Fibroblast of lung (primary cell): ENCODE results near the gene NIPAL1. TPM values are rescaled to one million over a fixed set of nuclear protein-coding genes. Genes with fewer than 3 reads are reported as not detected.

Experiments used
- DNase-seq, 2 donors: peaks; one replicate each; pipeline versions ENCODE4 v3.0.0 to v3.0.0-alpha.2; 2010; ENCODE audit warnings: low read depth in 2 of 2
- H2AFZ ChIP-seq: 2 replicates; pipeline ENCODE4 v1.5.1; 2012; ENCODE audit warnings: low read length, control low read depth, inconsistent platforms
- H3K27ac ChIP-seq: 2 replicates; pipeline ENCODE4 v1.5.1; 2011; ENCODE audit warnings: low read length, control low read depth; ENCODE audit not compliant: insufficient read depth
- H3K27me3 ChIP-seq: 2 replicates; pipeline ENCODE4 v1.5.1; 2011; ENCODE audit warnings: mild to moderate bottlenecking, low read length; ENCODE audit not compliant: control insufficient read depth, insufficient read depth
- H3K36me3 ChIP-seq: 2 replicates; pipeline ENCODE4 v1.5.1; 2011; ENCODE audit warnings: low read length; ENCODE audit not compliant: control insufficient read depth, insufficient read depth
- H3K4me1 ChIP-seq: 2 replicates; pipeline ENCODE4 v1.5.1; 2011; ENCODE audit warnings: low read length; ENCODE audit not compliant: control insufficient read depth, insufficient read depth; ENCODE audit errors: extremely low read depth
- H3K4me2 ChIP-seq: 2 replicates; pipeline ENCODE4 v1.5.1; 2011; ENCODE audit warnings: low read length, control low read depth; ENCODE audit not compliant: insufficient read depth; ENCODE audit errors: extremely low read depth
- H3K4me3 ChIP-seq, 4 experiments: fragments of 200-600 bp in 1 of 4; sonication (generic) in 1 of 4; replicated peaks in 1 of 4; 2 replicates each; pipeline ENCODE4 v1.5.1; 2011 to 2016; ENCODE audit warnings: low read length in 4 of 4, low read depth in 3 of 4, mild to moderate bottlenecking in 3 of 4, control low read depth in 2 of 4, inconsistent platforms in 1 of 4, mixed read lengths in 1 of 4; ENCODE audit not compliant: insufficient read depth in 1 of 4; ENCODE audit errors: control extremely low read depth in 1 of 4
- H3K79me2 ChIP-seq: 2 replicates; pipeline ENCODE4 v1.5.1; 2012; ENCODE audit warnings: mild to moderate bottlenecking, low read length, inconsistent platforms; ENCODE audit not compliant: control insufficient read depth, insufficient read depth
- H3K9ac ChIP-seq: 2 replicates; pipeline ENCODE4 v1.5.1; 2011; ENCODE audit warnings: mild to moderate bottlenecking, low read length, control low read depth; ENCODE audit not compliant: insufficient read depth
- H3K9me3 ChIP-seq: 2 replicates; pipeline ENCODE4 v1.5.1; 2012; ENCODE audit warnings: low read depth, low read length; ENCODE audit not compliant: control insufficient read depth, insufficient read depth
- H4K20me1 ChIP-seq: 2 replicates; pipeline ENCODE4 v1.5.1; 2011; ENCODE audit warnings: low read length; ENCODE audit not compliant: control insufficient read depth, insufficient read depth; ENCODE audit errors: extremely low read depth
- CTCF ChIP-seq, 2 donors: IDR thresholded peaks in 1 of 2; conservative IDR thresholded peaks in 1 of 2; 1 replicate in 1 of 2; 2 replicates in 1 of 2; pipeline ENCODE4 v1.5.1; 2011 to 2012; ENCODE audit warnings: low read length in 2 of 2, control low read depth in 1 of 2, inconsistent platforms in 1 of 2, low read depth in 1 of 2, mild to moderate bottlenecking in 1 of 2
- EZH2 ChIP-seq: IDR thresholded peaks from 2 replicates; pipeline ENCODE4 v1.5.1; 2012; ENCODE audit warnings: low read length, control low read depth, mild to moderate bottlenecking; ENCODE audit errors: missing control alignments
- polyA plus RNA-seq, 2 donors: library from polyadenylated mRNA; depleted of rRNA in 1 of 2; stranded (reverse) in 1 of 2; unstranded in 1 of 2; fragments of >200 nt; gene quantifications; 2 replicates each; pipeline ENCODE4 v1.2.1, GENCODE V29; 2011 to 2012; ENCODE audit warnings: missing spikeins in 1 of 2
- total RNA-seq: library from RNA; depleted of rRNA; stranded (reverse); fragments of >200 nt; gene quantifications from 2 replicates; pipeline ENCODE4 v1.2.1, GENCODE V29; 2014

The NIPAL1 gene
- total and polyA plus RNA-seq, 2 donors (not counting 1 experiment from before 2014, with no cell fraction given): under 0.01 to 0.45 TPM

- DNase-seq: no peak
- H3K27me3 ChIP-seq: no peaks in the 10 kb centered on the region
- no peak overlapping the region for H3K27ac ChIP-seq
- H3K4me2 ChIP-seq: no peak overlapping the region
- H3K4me1 ChIP-seq: no peaks in the 10 kb centered on the region
- no peak for TF ChIP-seq EZH2
- H3K9me3 ChIP-seq: no peaks in the 10 kb centered on the region
- H4K20me1 ChIP-seq: no peaks in the 10 kb centered on the region
- no peak overlapping the region for H3K4me3 ChIP-seq
- no peaks in the 10 kb centered on the region for H3K79me2 ChIP-seq
- H3K36me3 ChIP-seq: no peaks in the 10 kb centered on the region
- H2AFZ ChIP-seq: no peak overlapping the region
- H3K9ac ChIP-seq: no peak overlapping the region
Measured at GRCh38 chr4:48067536-48067935, 51.0 kb downstream of the NIPAL1 start.

GRCh38 chr4:48068182-48068581 is 51.6 kb downstream of the NIPAL1 start:
- Histone ChIP-seq H2AFZ (no peak overlapping the region), H4K20me1 (no peaks in the 10 kb centered on the region), H3K4me3 (no peak overlapping the region), H3K79me2 (no peaks in the 10 kb centered on the region), H3K9me3 (no peaks in the 10 kb centered on the region), H3K9ac (no peak overlapping the region), H3K27me3 (no peaks in the 10 kb centered on the region), H3K36me3 (no peaks in the 10 kb centered on the region), H3K27ac (no peak overlapping the region), H3K4me2 (no peak overlapping the region), H3K4me1 (no peaks in the 10 kb centered on the region)
- TF ChIP-seq EZH2: no peak
- no peak for TF ChIP-seq CTCF (conservative IDR thresholded peaks at IDR 0.05 in 1 of 2, IDR thresholded peaks at IDR 0.05 in 1 of 2; ENCODE audit: low read depth in 1 of 2, low read length in 2 of 2)
- DNase-seq: no peak

GRCh38 chr4:48069026-48069425 is 52.5 kb downstream of the NIPAL1 start:
- H2AFZ ChIP-seq: no peak overlapping the region
- H3K27ac ChIP-seq: no peak overlapping the region
- H4K20me1 ChIP-seq: no peaks in the 10 kb centered on the region
- H3K36me3 ChIP-seq: no peaks in the 10 kb centered on the region
- DNase-seq: no peak
- H3K4me3 ChIP-seq: no peak overlapping the region
- H3K27me3 ChIP-seq: no peaks in the 10 kb centered on the region
- no peak overlapping the region for H3K9ac ChIP-seq
- no peak overlapping the region for H3K4me2 ChIP-seq
- H3K9me3 ChIP-seq: no peaks in the 10 kb centered on the region
- no peaks in the 10 kb centered on the region for H3K4me1 ChIP-seq
- TF ChIP-seq CTCF (conservative IDR thresholded peaks at IDR 0.05 in 1 of 2, IDR thresholded peaks at IDR 0.05 in 1 of 2; ENCODE audit: low read depth in 1 of 2, low read length in 2 of 2): no peak
- no peak for TF ChIP-seq EZH2
- H3K79me2 ChIP-seq: no peaks in the 10 kb centered on the region
